Measurements from ENCODE around the gene PCGF3.

- TF ChIP-seq CTCF (IDR thresholded peaks at IDR 0.05; ENCODE audit: insufficient read depth, low read length, poor library complexity, severe bottlenecking) (no peak), EZH2phosphoT487 (conservative IDR thresholded peaks at IDR 0.05; ENCODE audit: low read length) (no peak)
Measured at GRCh38 chr4:678331-679103, 27.1 kb upstream of the PCGF3 start.
